ENCODE results near the gene RAB3GAP1.

- TF ChIP-seq REST (IDR thresholded peaks at IDR 0.05; ENCODE audit: low read depth, low read length), result no peak
- TF ChIP-seq CTCF (IDR thresholded peaks at IDR 0.05), result no peak
- no peak for TF ChIP-seq EP300 (IDR thresholded peaks at IDR 0.05; ENCODE audit: borderline replicate concordance in 1 of 2, low read depth in 1 of 2, low read length in 1 of 2)
- no peak for TF ChIP-seq POLR2AphosphoS5 (IDR thresholded peaks at IDR 0.05; ENCODE audit: low read depth, low read length)
- TF ChIP-seq MAX (IDR thresholded peaks at IDR 0.05; ENCODE audit: low read depth), result no peak
- TF ChIP-seq RFX5 (IDR thresholded peaks at IDR 0.05; ENCODE audit: low read length), result no peak
Observed at GRCh38 chr2:135187270-135187669, 135.2 kb downstream of the RAB3GAP1 start.

Measured in SK-N-SH (cell line).